ENCODE data around the gene MGAT1.
A peak's percentile ranks its signal among the peaks of the same experiment; 100 is the strongest.
"Not testable (repeated sequence)": the region's sequence is repeated elsewhere in the genome, so short reads cannot be mapped to it uniquely, and the experiment has no call there.

Gene MGAT1

DNA sequence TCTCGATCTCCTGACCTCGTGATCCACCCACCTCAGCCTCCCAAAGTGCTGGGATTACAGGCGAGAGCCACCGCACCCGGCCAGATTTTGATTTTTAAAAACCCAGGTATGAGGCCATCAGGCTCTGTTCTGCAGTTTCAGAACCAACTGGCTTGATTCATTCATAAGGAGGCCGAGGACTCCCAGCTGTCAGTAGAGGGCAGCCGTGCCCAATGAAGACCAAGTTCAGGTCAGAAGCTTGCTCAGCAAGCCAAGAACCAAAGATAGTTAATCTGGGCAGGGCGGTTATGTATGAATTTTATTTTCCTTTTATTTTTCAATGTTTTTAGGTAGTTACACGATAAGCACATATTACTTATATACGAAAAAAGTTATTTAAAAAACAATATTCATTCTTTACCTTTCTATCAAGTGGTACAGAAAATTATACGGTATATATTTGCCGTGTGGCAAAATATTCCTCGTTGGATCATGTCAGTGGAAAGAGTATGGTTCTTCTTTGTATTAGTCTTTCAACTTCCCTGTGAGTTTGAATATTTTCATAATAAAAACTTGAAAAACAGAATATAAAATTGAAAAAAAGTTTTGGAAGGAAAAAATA is 18.0 kb downstream of the MGAT1 start:
- DNase-seq, result peak; percentile 82

DNA sequence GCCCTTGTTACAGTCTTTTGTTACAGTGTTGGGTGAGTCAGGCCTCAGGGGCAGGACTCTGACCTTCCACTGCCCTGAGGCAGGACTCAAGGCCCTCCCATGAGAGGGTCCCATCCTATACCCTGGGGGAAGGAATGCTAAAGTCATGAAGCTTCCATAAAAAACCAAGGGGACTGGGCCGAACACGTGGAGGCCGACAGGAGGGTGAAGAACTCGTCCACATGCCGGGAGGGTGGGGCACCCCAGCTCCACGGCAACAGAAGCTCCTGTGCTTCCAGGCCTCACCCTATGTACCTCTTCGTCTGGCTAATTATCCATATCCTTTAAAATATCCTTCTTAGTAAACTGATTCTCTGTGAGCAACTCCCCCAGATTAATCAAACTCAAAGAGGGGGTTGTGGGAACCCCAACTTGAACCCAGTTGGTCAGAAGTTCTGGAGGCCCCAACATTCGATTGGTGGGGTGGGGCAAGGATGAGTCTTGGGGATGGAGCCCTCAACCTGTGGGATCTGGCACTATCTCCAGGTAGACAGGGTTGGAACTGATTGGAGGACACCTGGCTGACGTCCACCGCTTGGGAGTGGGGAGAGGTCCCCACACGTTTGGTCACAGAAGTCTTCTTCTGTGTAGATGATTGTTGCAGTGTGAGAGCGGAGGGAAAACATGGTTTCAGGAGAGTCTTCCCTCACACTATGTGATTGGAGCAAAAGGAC is 19.1 kb downstream of the MGAT1 start:
- DNase-seq, result no peak

DNA sequence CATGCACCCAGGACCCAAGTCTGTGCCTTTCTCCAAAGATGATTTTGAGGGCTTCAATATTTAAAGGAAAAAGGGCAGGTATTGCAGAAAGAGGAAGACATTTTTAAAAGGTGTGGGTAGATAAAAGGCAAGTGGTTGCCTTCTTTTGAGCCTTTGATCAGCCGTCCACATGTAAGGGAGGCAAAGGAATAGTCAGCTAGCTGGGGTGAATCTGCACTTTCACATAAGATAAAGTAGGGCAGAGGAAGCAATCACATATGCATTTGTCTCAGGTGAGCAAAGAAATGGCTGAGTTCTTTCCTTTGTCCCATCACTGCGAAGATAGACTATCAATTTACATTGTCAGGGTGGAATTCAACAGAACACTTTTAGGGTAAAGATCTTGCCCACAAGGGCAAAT is 19.9 kb downstream of the MGAT1 start:
- no peak for DNase-seq

DNA sequence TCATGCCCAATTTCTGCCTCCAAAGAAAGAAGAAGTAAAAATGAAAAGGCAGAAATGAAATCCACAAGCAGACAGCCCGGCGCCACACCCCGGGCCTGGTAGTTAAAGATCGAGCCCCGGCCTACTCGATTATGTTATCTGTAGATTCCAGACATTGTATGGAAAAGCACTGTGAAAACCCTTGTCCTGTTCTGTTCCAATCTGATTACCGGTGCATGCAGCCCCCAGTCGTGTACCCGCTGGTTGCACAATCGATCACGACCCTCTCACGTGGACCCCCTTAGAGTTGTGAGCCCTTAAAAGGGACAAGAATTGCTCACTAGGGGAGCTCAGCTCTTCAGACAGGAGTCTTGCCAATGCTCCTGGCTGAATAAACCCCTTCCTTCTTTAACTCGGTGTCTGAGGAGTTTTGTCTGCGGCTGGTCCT is 20.7 kb downstream of the MGAT1 start:
- DNase-seq, result not testable (repeated sequence)

DNA sequence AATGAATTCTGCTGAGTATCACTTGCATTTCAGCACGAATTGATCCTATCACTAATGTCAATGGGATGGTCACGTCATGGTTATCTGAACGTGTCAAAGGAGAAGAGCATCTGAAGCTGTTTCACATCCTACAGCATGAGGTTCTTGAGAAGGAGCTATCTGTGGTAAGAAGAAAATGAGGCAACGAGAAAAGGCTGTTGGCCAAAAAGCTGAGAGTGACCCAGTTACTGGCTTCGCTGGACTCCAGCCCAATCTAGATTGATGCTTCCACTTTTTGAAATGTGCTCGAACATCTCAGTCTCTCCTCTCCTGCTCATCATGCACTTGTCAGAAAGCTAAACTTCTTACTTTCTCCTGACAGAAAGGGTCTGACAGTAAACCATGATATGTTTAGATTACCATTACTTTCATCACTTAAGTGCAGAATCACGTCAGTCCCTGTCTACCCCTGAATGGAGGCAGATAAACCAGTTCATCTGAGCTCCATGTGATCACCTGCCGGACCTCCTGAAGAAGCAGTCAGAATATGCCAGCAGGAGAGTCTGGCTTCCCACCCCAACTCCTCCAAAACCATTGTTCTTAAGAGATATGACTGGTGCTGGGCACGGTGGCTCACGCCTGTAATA is 22.5 kb downstream of the MGAT1 start:
- no peak for DNase-seq

DNA sequence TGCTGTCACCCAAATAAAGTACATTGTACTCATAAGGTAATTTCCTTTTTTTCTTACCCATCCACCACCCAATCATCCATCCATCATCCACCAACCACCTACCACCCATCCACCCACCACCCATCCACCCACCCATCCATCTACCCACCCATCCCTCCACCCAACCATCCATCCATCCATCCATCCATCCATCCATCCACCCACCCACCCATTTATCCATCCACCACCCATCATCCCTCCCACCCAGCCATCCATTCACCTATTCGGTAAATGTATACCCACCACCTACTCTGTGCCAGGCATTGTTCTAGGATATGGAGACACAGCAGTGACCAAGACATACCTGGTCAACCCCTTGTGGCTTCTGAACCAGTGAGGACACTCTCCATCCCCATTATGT is 25.1 kb downstream of the MGAT1 start:
- no peak for DNase-seq

DNA sequence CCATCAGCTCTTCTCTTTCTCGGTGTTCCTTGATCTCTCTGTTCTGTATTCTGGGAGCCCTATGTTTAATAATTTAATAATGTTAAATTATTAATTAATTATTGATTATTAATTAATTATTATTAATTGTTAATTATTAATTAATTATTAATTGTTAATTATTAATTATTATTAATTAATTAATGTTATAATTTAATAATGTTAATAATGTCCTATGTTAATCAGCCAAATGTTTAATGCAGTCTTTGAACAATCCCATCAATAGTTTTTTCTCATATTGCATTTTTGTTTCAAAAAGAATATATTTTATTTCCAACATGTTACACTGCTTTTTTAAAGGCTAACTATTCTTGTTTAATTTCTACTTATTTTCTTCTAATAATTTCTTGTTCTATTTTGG is 26.2 kb downstream of the MGAT1 start:
- no peak for DNase-seq

DNA sequence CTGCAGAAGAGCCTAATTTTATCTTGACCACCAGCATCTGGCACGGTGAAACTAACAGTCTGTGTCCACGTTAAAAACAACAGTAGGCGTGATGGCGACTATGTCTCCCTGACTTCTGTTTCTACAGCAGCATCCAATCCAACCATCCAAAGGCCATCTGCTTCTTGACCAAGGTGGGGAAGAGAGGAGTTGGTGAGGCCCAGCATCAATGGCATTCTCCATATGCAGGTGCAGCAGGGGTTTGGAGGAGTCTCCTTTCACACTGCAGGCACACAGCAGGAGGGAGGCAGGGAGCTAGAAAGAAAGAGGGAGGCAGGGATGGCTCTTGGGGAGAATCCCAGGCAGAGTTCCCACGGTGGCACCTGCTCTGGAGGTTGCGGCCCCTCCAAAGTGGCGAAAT is 27.0 kb downstream of the MGAT1 start:
- no peak for DNase-seq

DNA sequence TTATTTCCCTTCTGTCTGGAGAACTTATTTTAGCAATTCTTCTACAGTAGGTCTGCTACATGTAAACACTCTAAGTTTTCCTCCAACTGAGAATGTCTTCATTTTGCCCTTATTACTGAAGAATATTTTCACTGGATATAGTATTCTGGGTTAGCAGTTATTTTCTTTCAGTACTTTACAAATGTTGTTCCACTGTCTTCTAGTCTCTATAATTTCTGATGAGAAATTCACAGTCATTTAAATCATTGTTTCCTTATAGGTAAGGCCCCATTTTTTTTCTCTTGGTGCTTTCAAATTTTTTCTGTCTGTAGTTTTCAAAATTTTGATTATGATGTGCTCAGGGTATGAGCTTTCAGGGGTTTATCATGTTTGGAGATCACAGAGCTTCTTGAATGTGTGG is 30.8 kb downstream of the MGAT1 start:
- DNase-seq, result no peak

DNA sequence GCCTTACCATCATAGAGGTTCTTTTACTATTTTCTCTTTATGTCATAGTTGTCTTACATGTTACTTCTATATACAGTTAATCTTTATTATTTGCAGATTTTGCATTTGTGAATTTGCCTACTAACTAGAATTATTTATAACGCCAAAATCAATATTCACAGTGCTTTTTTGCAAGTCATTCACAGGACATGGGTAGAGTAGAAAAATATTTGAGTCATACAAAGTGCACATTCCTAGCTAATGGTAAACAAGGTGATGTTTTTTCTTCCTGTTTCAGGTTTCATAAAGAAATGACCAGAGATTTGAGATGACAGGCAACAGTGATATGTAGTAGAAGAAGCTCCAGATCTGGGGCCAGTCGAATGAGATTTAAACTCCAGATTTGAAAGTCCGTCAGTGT is 32.8 kb downstream of the MGAT1 start:
- DNase-seq, result no peak

DNA sequence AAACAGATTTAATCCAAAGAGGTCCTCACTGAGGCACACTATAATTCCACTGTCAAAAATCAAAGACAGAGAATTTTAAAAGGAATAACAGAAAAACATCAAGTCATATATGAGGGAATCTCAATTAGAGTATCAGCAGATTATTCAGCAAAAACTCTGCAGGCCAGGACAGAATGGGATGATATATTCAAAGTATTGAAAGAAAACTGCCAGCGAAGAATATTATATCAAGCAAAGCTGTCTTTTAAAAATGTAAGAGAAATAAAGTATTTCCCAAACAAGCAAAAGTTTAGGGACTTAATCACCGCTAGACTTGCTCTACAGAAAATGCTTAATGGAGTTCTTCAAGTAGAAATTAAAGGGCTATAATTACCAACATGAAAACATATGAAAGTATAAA is 47.0 kb downstream of the MGAT1 start:
- no peak for DNase-seq

DNA sequence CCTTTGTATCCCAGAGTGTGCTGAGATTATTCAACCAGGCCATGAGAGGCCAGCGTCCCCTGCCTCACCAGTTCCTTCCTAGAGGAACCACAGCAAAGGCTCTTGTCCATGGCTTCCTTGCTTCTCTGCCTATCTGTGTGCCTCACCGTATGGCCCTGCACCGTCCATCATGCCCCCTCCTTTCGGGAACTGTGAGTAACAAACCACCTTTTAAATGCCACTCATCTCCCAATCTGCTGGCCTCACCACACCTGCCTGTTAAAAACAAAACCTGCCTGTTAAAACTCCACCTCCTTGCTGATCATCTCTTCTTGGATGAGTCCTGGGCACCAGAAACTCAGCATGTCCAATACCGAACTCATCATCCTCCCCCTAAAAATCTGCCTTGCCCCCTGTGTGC is 58.4 kb downstream of the MGAT1 start:
- no peak for DNase-seq

DNA sequence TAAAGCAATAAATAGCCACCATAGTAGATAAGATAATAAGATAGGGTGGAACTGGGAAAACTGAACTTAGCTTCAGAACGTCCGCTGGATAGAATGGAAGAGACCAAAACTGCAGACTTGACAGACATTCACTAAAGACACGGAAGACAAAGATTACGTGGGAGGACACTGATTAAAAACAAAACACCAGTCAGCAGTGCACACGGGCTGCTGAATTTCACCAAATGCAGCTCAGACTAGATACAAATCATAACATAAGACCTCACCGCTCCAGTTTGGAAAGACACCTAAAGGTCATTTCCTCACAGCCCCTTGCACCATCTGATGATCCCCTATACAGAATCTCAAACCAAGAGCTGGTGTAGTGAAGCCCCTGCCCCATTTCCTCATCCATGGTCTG is 59.9 kb downstream of the MGAT1 start:
- DNase-seq, result no peak

DNA sequence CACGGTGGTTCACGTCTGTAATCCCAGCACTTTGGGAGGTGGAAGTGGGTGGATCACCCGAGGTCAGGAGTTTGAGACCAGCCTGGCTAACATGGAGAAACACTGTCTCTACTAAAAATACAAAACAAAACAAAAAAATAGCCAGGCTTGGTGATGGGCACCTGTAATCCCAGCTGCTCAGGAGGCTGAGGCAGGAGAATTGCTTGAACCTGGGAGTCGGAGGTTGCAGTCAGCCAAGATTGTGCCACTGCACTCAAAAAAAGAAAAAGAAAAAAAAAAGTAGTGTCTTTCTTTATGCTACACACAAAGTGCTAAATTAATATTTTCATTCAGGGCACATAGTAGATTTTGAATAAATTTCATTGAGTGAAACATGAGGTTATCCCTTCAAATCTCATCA is 61.7 kb downstream of the MGAT1 start:
- DNase-seq, result not testable (repeated sequence)

DNA sequence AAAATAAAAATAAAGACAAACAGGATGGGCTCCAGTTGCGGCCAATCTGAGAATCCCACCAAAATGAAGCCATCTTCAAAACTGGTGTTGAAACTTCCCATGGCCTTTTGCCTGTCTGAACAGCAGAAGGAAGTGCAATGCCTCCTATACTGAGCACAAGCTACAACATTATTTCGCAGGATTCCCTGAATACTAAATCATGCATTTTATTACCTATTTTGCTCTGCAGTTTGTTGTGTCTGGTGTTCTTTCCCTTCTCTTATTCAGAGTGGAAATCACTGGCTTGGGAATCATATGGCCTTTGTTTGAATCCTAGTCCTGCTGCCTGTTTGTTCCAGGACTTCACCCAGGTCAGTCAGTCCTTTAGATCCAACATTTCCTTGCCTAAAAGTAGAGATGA is 62.6 kb downstream of the MGAT1 start, which contains the start of gene OR2Y1:
OR2Y1 (minus strand) TSS at position 101 of the 400 bp plus-strand sequence; CDS start at position 101, 0 bp downstream.
- no peak for DNase-seq

DNA sequence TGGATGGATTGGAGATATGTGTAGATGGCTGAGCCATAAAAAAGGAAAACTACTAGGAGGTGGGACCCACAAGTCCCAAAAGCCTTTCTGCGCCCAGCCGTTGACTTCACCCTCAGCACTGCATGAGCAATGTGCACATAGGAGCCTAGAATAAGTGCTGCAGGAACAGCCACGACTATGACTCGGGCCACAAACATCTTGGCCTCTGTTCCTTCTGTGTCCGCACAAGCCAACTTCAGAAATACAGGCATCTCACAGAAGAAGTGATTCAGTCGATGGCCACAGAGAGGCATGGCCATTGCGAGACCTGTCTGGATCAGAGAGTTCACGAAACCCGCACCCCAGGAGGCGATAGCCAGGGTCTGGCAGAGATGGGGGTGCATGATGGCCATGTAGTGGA is 63.3 kb downstream of the MGAT1 start:
- no peak for DNase-seq

DNA sequence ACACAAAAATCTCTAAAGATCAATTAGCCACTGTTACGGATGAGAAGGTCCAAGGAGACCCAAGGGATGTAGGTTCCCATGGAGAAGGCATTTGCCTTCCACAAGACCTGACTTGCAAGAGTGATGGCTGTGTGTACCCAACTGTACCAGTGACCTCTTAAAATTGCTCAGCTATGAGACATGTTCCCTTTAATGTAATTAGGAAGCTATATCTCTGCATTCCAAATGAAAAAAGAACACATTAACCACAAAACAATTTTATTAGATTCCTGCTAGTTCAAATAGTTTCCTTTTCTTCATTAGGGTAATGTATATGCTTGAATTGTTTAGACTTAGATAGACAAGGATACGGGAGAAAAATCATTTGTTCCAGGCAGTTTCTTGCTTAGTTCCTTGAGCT is 66.1 kb downstream of the MGAT1 start:
- DNase-seq, result no peak
